Central memory CD8-positive, alpha-beta T cell (primary cell): Measurements from ENCODE around the gene TSSC4.
"Not testable (repeated sequence)": the region's sequence is repeated elsewhere in the genome, so short reads cannot be mapped to it uniquely, and the experiment has no call there.

ENCODE experiments used
- ATAC-seq: fragments of 150-1000 bp; cut with Tn5 transposase; replicated peaks from 2 replicates; pipeline ENCODE4 v1.10.0; 2022; ENCODE audit warnings: mild to moderate bottlenecking, moderate FRiP score, moderate number of reproducible peaks; ENCODE audit not compliant: poor library complexity, severe bottlenecking; ENCODE audit errors: extremely low read depth
- DNase-seq, 2 donors: peaks; one replicate each; pipeline ENCODE4 v3.0.0; 2021; ENCODE audit warnings: low spot score in 2 of 2
- H3K27ac Mint-ChIP-seq: one replicate; pipeline ENCODE4 v1.8.0; 2022; ENCODE audit warnings: low read depth, mild to moderate bottlenecking, moderate library complexity, mixed read lengths
- H3K27me3 Mint-ChIP-seq: one replicate; pipeline ENCODE4 v1.8.0; 2022; ENCODE audit warnings: mixed read lengths
- H3K36me3 Mint-ChIP-seq: one replicate; pipeline ENCODE4 v1.8.0; 2022; ENCODE audit warnings: mild to moderate bottlenecking, moderate library complexity, mixed read lengths; ENCODE audit not compliant: insufficient read depth
- H3K4me1 Mint-ChIP-seq: one replicate; pipeline ENCODE4 v1.8.0; 2022; ENCODE audit warnings: mixed read lengths
- H3K4me3 Mint-ChIP-seq: one replicate; pipeline ENCODE4 v1.8.0; 2022; ENCODE audit warnings: mild to moderate bottlenecking, moderate library complexity, mixed read lengths
- H3K9me3 Mint-ChIP-seq: one replicate; pipeline ENCODE4 v1.8.0; 2022; ENCODE audit warnings: mixed read lengths

TSSC4 gene

DNA sequence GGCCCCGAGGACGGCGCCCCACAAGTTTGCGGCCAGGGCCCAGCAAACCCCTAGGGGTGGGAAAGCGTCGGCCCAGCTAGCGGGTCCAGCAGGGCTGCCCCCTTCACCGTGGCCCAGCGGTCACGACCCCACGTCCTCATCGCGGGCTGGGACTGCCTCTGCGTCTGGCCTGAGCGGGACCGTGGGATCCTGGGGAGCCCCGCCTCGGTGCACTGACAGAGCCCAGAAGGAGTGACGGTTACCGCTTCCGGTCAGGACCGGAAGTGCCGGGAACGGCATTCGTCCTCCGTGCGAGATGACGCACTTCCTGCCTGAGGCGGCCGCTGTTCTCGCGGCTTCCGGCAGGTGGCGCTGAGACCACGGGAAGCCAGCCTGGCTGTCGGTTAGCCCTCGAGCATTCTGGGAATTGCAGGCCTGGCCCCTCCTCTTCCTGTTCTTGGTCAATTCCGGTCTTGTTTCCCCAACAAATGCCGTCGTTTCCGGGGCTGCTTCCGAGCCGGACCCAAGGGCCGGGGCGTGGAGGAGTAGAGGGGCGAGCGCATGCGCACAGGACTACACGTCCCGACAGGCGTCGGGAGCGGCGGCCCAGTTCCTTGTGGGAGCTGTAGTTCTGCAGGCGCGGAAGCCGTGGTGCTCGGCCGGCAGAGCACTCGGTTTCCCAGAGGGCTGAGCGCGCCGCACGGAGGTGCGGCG lies at the start of gene TSSC4:
Gene TSSC4 (plus strand): TSS at position 682 of the 693 bp plus-strand sequence. CDS start 1,884 bp downstream, outside the sequence.
- peaks cover 38% of the 10 kb centered on the region for H3K36me3 Mint-ChIP-seq

DNA sequence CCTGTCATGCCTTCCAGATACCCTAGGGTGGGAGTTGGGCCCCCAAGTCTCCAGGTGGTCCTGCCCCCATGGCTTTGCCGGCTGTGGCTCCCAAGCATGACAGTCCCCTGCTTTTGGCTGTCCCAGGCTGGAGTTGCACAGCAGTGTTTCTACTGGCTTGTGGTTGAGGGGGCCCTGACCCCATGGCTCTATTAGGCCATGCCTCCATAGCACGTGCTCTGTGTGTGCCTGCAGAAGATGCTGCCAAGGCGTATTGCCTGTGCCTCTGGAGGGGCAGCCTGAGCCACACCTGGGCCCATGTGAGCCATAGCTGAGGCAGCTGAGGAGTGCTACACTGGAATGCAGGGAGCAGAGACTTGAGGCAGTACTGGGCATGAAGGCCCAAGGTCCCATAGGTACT lies 48.8 kb upstream of the TSSC4 start:
- Mint-ChIP-seq H3K27ac (no peak overlapping the region), H3K4me3 (no peak overlapping the region), H3K27me3 (no peaks in the 10 kb centered on the region)

More for the DNA sequence above, at the start of gene TSSC4:
- DNase-seq, result peak; percentile 99 to 100
- Mint-ChIP-seq H3K27me3 (no peaks in the 10 kb centered on the region), H3K27ac (peak within 1 kb of the TSS; percentile 96), H3K4me3 (peak within 1 kb of the TSS; percentile 94), H3K9me3 (no peaks in the 10 kb centered on the region), H3K4me1 (peaks cover 13% of the 10 kb centered on the region)
- ATAC-seq, result peak; percentile 87

DNA sequence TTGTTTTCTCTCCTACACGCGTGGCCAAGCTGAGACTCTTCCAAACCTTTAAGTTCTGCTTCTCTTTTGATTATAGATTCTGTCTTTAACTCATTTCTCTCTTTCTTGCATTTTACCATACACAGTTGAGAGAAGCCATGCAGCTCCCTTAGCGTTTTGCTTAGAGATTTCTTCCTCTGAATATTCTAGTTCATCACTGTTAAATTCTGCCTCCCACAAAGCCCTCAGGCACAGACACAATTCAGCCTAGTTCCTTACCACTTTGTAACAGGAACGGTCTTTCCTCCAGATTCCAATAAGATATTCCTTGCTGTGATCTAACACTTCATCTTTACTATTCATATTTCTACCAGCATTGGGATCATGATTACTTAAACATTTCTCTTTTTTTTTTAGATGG lies 48.1 kb upstream of the TSSC4 start:
- Mint-ChIP-seq H3K4me1 (no peaks in the 10 kb centered on the region), H3K9me3 (peaks cover 6% of the 10 kb centered on the region), H3K36me3 (peaks cover 2% of the 10 kb centered on the region), H3K4me3 (no peak overlapping the region), H3K27ac (no peak overlapping the region), H3K27me3 (no peaks in the 10 kb centered on the region)
- ATAC-seq, result no peak
- no peak for DNase-seq

More for the DNA sequence above, 48.8 kb upstream of the TSSC4 start:
- Mint-ChIP-seq H3K4me1 (no peaks in the 10 kb centered on the region), H3K9me3 (peaks cover 6% of the 10 kb centered on the region), H3K36me3 (peaks cover 2% of the 10 kb centered on the region)
- ATAC-seq, result no peak
- no peak for DNase-seq

DNA sequence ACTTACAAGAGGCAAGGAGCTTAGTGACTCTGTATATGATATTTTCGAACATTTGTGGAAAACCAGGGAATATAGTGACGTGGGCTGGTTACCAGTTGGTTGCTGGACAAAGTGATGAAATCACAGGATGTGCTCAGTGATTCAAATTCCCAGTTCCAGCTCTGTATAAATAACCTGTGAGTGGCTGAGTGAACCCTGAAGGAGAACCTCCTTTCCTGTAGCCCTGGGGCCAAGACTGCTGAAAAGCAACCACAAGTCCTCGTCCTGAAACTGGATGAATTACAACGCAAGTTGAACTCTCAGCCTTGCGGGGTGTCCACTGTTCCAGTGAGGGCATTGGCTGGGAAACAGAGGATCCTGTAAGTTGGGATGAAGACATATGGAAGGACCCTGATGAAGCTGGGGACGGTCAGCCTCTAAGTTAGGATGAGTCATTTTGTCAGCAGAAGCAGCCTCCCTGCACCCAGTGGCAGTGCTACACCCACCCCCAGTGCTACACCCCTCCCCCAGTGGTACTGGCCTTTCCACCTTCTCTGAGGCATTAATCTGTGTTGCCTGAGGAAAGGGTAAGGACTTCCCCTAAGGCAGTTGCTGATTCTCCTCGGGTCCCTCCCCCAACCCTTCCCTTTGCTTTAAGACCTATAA lies 45.4 kb upstream of the TSSC4 start:
- DNase-seq (no peak), ATAC-seq (no peak)
- H3K9me3 Mint-ChIP-seq, result no peaks in the 10 kb centered on the region
- H3K4me1 Mint-ChIP-seq, result no peaks in the 10 kb centered on the region
- H3K4me3 Mint-ChIP-seq, result no peak overlapping the region
- H3K36me3 Mint-ChIP-seq, result peaks cover 2% of the 10 kb centered on the region
- no peak overlapping the region for H3K27ac Mint-ChIP-seq
- H3K27me3 Mint-ChIP-seq, result no peaks in the 10 kb centered on the region

DNA sequence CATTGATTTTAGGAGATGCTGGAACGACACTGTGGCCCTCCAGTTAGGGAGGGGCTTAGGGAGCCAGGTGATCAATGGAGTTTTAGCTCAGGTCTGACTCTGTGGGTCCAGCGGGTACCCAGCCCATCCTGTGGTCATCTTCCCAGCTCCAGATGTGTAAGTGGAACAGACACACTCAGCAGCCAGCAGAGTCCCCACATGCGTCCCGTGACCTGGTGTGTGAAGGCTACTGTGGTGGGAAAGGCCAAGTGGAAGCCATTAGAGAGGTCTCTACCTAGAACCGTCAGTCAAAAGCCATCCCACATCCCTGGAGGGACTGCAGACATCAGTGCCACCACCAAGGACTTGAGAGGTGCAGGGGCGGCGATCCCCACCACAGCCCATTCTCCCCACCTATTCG lies 43.3 kb upstream of the TSSC4 start:
- no peaks in the 10 kb centered on the region for H3K27me3 Mint-ChIP-seq
- no peak overlapping the region for H3K4me3 Mint-ChIP-seq
- no peaks in the 10 kb centered on the region for H3K9me3 Mint-ChIP-seq
- no peaks in the 10 kb centered on the region for H3K4me1 Mint-ChIP-seq
- no peak for DNase-seq
- no peak overlapping the region for H3K27ac Mint-ChIP-seq
- H3K36me3 Mint-ChIP-seq, result peaks cover 2% of the 10 kb centered on the region
- no peak for ATAC-seq

DNA sequence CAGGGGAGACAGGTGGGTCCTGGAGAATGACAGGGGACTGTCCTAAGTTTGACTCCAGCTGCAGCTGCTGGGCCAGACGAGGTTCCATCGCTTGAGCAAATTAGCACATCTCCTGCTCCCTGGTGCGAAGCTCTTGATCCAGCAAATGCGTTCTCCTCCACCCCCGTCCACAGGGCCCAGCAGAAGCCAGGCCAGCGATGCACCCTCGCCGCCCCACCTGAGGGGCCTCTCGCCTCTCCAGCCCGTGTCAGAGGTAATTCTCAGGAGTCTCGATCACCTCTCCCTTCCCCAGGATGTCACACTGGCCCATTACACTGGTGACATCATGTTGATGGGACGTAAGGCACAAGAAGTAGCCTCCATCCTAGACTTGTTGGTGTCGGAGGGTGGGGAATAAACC lies 42.9 kb upstream of the TSSC4 start:
- H3K9me3 Mint-ChIP-seq, ATAC-seq, H3K4me1 Mint-ChIP-seq: not testable (repeated sequence)

DNA sequence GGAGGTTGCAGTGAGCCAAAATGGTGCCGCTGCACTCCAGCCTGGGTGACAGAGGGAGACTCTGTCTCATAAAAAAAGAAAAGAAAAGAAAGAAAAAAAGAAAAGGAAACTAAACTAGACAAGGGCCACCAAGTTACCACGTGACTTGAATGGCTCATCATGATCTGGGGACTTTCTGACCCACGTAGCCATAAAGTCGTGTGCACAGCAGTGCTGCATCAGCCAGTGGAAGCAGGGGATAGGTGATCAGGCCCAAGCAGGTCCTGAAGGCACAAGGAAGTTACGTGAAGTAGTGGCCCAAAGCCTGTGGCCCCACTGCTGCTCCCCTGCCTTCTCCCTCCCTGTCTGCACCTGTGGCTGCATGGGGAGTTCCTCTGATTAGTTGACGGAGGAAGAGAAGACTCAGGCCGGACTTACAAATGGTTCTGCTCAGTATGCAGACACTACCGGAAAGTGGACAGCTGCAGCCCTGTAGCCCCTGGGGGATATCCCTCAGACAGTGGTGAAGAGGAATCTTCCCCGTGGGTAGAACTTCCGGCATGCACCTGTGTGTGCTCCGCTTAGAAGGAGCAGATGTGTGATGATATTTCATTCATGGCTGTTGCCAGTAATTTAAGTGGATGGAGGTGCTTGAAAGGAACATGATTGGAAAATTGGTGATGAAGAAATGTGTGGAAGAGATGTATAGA lies 41.7 kb upstream of the TSSC4 start:
- H3K4me3 Mint-ChIP-seq, result no peak overlapping the region
- no peak for ATAC-seq

More for the DNA sequence above, 42.9 kb upstream of the TSSC4 start:
- H3K4me3 Mint-ChIP-seq, DNase-seq, H3K36me3 Mint-ChIP-seq, H3K27me3 Mint-ChIP-seq, H3K27ac Mint-ChIP-seq: not testable (repeated sequence)

DNA sequence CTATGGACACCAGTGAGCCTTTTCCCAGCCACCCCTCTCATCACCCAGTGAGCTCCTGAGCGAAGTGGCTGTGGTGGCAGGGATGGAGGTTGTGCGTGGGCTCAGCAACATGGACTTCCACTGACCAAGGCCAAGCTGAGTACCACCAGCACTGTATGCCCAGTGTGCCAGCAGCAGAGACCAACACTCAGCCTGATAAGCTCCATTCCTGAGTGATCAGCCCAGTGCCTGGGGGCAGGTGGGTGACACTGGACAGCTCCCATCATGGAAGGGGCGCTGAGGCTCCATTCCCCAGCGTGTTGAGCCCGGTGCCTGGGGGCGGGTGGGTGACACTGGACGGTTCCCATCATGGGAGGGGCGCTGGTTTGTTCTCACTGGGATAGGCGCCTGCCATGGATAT lies 41.0 kb upstream of the TSSC4 start:
- ATAC-seq (no peak), DNase-seq (no peak)
- Mint-ChIP-seq H3K9me3 (no peaks in the 10 kb centered on the region), H3K4me3 (no peak overlapping the region), H3K36me3 (peaks cover 2% of the 10 kb centered on the region), H3K27me3 (no peaks in the 10 kb centered on the region), H3K4me1 (no peaks in the 10 kb centered on the region), H3K27ac (no peak overlapping the region)

More for the DNA sequence above, 41.7 kb upstream of the TSSC4 start:
- Mint-ChIP-seq H3K4me1 (no peaks in the 10 kb centered on the region), H3K36me3 (peaks cover 2% of the 10 kb centered on the region), H3K27me3 (no peaks in the 10 kb centered on the region), H3K27ac (no peak overlapping the region), H3K9me3 (no peaks in the 10 kb centered on the region)
- DNase-seq, result no peak

DNA sequence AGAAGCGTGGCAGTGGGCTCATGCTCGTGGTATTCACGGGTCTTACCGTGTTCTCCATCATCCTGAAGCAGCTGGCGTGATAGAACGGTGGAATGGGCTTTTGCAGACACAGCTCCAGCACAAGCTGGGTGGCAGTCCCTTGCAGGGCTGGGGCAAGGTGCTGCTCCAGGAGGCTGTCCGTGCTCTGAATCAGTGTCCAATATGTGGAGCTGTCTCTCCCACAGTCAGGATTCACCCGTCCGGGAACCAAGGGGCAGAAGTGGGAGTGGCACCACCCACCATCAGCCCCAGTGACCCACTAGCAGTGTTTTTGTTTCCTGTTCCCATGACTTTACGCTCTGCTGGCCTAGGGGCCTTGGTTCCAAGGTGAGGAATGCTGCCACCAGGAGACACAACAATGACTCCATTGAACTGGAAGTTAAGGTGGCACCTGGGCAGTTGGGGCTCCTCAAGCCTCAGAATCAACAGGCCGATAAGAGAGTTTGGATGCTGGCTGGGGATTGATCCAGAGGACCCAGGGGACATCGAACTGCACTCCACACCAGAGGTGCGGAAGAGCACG lies 40.4 kb upstream of the TSSC4 start:
- ATAC-seq, result no peak

DNA sequence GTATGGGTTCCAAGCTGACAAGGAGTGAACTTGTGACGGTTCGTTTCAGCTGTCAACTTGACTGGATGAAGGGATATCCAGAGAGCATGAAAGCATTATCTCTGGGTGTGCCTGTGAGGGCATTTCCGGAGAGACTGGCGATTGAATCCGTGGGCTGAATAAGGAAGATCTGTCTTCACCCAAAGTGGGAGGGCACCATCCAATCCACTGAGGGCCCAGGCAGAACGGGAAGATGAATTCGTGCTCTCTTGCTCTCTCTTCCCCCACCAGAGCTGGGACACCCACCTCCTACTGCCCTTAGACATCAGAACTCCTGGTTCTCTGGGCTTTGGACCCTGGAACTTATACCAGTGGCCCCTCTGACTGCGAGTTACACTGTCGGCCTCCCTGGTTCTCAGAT lies 39.0 kb upstream of the TSSC4 start:
- Mint-ChIP-seq H3K4me1 (no peaks in the 10 kb centered on the region), H3K36me3 (no peaks in the 10 kb centered on the region), H3K9me3 (no peaks in the 10 kb centered on the region), H3K27me3 (no peaks in the 10 kb centered on the region), H3K27ac (no peak overlapping the region), H3K4me3 (no peak overlapping the region)
- DNase-seq (no peak), ATAC-seq (no peak)

More for the DNA sequence above, 40.4 kb upstream of the TSSC4 start:
- Mint-ChIP-seq H3K9me3 (no peaks in the 10 kb centered on the region), H3K27me3 (no peaks in the 10 kb centered on the region), H3K4me1 (no peaks in the 10 kb centered on the region), H3K36me3 (peaks cover 2% of the 10 kb centered on the region), H3K4me3 (no peak overlapping the region), H3K27ac (no peak overlapping the region)
- no peak for DNase-seq

DNA sequence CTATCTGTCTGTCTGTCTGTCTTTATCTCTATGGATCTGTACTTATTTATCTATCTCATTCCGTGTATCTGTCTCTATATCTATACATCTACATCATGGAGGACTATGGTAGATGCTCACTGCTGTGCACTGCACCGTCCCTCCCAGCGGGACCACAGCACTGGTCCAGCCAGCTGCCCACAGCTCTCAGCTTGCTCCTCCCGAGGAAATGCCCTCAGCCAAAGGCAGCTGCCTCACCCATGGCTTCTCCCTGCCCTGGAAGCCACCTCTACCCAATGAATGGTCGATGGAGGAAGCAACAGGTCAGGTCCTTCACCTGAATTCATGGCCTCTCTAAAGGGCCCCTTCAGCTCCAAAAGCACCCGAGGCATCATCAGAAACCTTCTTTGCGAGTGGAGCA lies 38.1 kb upstream of the TSSC4 start:
- H3K27me3 Mint-ChIP-seq, result no peaks in the 10 kb centered on the region
- H3K27ac Mint-ChIP-seq, result peak overlapping the region; percentile 4
- H3K36me3 Mint-ChIP-seq, result no peaks in the 10 kb centered on the region
- H3K9me3 Mint-ChIP-seq, result no peaks in the 10 kb centered on the region
- H3K4me3 Mint-ChIP-seq, result no peak overlapping the region
- H3K4me1 Mint-ChIP-seq, result no peaks in the 10 kb centered on the region
- ATAC-seq, result no peak
- DNase-seq, result no peak

DNA sequence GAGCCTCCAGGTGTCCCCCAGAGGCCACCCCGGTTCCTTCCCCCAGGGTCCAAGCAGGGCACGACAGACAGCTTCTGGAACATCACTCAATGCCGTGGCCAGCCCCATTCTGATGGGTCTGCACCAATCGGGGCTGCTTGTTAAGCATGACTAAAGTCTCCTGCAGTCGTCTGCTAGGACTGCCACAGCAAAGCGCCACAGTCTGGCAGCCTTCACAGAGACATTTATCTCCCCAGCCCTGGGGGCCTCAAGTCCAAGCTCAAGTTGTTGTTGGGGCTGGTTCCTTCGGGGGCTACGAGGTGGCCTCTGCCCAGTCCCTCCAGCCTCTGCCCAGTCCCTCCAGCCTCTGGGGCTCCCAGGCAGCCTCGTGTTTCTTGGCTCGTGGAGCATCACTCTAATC lies 37.4 kb upstream of the TSSC4 start:
- no peak for ATAC-seq
- H3K27me3 Mint-ChIP-seq, result no peaks in the 10 kb centered on the region
- DNase-seq, result no peak
- H3K4me3 Mint-ChIP-seq, result no peak overlapping the region
- no peak overlapping the region for H3K27ac Mint-ChIP-seq
- no peaks in the 10 kb centered on the region for H3K36me3 Mint-ChIP-seq
- no peaks in the 10 kb centered on the region for H3K9me3 Mint-ChIP-seq
- H3K4me1 Mint-ChIP-seq, result no peaks in the 10 kb centered on the region
